Measurements from ENCODE around the gene AKAP8.
A peak's percentile ranks its signal among the peaks of the same experiment; 100 is the strongest.

DNA sequence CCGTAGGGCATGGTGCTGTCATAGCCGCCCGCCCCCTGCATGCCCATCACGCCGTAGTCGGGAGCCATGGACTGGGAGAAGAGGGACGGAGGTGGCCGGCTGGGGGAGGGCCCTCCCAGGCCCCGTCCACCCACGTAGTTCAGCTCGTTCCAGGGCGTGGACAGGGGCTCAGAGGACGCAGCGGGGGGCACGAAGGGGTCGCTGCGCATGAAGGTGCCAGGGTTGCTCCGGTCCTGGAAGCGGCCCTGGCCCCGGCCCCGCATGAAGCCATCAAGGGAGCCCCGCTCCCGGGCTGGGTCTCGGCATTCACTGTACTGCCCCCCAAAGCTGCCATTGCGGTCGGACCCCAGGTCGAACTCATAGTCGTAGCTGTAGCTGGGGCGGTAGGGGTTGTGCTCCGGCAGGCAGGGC, 6.7 kb downstream of the AKAP8 start:
- TF ChIP-seq POLR2AphosphoS5 (IDR thresholded peaks at IDR 0.05) (peak in 2 of 3 donors; percentile 40 to 46), POLR2A (IDR thresholded peaks at IDR 0.05) (no peak)
- TF ChIP-seq, protein P1, sequence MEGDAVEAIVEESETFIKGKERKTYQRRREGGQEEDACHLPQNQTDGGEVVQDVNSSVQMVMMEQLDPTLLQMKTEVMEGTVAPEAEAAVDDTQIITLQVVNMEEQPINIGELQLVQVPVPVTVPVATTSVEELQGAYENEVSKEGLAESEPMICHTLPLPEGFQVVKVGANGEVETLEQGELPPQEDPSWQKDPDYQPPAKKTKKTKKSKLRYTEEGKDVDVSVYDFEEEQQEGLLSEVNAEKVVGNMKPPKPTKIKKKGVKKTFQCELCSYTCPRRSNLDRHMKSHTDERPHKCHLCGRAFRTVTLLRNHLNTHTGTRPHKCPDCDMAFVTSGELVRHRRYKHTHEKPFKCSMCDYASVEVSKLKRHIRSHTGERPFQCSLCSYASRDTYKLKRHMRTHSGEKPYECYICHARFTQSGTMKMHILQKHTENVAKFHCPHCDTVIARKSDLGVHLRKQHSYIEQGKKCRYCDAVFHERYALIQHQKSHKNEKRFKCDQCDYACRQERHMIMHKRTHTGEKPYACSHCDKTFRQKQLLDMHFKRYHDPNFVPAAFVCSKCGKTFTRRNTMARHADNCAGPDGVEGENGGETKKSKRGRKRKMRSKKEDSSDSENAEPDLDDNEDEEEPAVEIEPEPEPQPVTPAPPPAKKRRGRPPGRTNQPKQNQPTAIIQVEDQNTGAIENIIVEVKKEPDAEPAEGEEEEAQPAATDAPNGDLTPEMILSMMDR (IDR thresholded peaks at IDR 0.05 in 8 of 11, conservative IDR thresholded peaks at IDR 0.05 in 3 of 11), result no peak

Data from spleen (tissue), 7 donors.